Stomach (tissue), 4 donors: ENCODE results near the gene OPRL1.

Experiments used
- EP300 ChIP-seq: sonication (generic); formaldehyde crosslinking; IDR thresholded peaks from one replicate; pipeline ENCODE4 v1.6.1; 2017; ENCODE audit warnings: antibody characterized with exemption
- POLR2AphosphoS5 ChIP-seq, 3 donors: sonication (generic); formaldehyde crosslinking; IDR thresholded peaks; one replicate each; pipeline ENCODE4 v1.6.1; 2016; ENCODE audit warnings: antibody characterized with exemption in 3 of 3
- TF ChIP-seq, protein P1 (sequence below), 7 experiments: fragments of 450-650 bp in 4 of 7; fragments of 200-600 bp in 3 of 7; sonication (generic) in 3 of 7; IDR thresholded peaks; one replicate each; pipeline ENCODE4 v1.5.1; 2016 to 2019; ENCODE audit warnings: antibody characterized with exemption in 7 of 7, control low read depth in 2 of 7, mild to moderate bottlenecking in 1 of 7

DNA sequence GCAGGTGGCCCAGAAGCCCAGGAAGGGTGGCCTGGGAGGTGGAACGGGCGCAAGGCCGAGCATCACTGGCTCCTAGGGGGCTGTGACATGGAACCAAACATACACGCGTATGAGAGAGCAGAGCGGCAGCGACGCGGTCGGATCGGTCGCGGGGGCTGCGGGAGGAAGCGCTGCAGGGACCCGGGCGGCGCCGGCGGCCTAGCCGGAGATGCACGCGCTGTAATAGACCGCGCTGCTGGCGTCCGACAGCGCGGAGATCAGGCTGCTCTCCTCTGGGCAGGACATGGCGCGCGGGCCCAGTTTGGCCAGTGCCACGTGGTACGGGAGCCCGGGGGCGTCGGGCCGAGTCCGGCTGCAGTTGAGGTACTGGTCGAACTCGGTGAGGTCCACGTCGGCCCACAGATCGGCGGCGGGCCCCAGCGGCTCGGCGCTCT lies 31.9 kb upstream of the OPRL1 start:
- TF ChIP-seq, protein P1, sequence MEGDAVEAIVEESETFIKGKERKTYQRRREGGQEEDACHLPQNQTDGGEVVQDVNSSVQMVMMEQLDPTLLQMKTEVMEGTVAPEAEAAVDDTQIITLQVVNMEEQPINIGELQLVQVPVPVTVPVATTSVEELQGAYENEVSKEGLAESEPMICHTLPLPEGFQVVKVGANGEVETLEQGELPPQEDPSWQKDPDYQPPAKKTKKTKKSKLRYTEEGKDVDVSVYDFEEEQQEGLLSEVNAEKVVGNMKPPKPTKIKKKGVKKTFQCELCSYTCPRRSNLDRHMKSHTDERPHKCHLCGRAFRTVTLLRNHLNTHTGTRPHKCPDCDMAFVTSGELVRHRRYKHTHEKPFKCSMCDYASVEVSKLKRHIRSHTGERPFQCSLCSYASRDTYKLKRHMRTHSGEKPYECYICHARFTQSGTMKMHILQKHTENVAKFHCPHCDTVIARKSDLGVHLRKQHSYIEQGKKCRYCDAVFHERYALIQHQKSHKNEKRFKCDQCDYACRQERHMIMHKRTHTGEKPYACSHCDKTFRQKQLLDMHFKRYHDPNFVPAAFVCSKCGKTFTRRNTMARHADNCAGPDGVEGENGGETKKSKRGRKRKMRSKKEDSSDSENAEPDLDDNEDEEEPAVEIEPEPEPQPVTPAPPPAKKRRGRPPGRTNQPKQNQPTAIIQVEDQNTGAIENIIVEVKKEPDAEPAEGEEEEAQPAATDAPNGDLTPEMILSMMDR (IDR thresholded peaks at IDR 0.05): no peak
- TF ChIP-seq EP300 (no peak), POLR2AphosphoS5 (IDR thresholded peaks at IDR 0.05) (no peak)
